Hematopoietic multipotent progenitor cell treated with erythropoietin and hydrocortisone succinate and interleukin-3 and kit ligand, for 4 days (in vitro differentiated cells): Measurements from ENCODE around the gene NACC2.

Source experiments
- DNase-seq: peaks from one replicate; pipeline ENCODE4 v3.0.0-alpha.2; 2015

NACC2 gene

DNA sequence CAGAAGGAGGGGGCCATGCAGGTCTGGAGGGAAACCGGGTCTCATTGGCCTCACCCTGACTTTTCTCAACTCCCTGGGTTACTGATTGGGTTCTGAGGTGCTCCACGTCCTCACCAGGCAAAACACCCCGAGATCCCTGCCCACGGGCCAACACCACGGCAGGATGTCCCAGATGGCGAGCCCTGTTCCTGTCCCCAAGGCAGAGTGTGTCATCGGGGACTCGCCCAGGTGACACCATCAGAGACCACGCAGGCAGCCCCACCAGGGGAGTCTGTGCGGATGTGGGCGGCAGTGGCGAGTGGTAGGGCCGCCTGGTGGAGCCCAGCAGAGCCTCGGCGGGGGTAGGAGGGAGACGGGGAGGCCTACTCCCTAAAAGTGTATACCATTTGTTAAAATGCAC is 74.9 kb downstream of the NACC2 start:
- DNase-seq = no peak

DNA sequence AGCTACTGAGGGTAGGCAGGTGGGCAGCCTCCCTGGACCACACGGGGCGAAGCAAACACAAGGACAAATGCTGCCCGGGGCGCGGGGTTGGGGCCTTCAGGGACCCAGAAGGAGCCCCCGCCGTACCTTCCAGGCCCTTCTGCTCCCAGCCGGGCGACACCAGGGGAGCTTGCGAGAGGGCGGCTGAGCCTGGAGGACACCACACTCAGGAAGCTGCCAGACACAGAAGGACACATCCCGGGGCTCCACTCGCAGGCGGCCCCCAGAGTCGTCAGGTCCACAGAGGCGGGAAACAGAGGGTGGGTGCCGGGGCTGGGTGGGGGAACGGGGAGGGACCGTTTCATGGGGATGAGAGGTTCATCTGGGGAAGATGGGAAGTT is 75.4 kb downstream of the NACC2 start:
- no peak for DNase-seq

GRCh38 chr9:136019041-136019680 is 75.9 kb downstream of the NACC2 start:
- no peak for DNase-seq

DNA sequence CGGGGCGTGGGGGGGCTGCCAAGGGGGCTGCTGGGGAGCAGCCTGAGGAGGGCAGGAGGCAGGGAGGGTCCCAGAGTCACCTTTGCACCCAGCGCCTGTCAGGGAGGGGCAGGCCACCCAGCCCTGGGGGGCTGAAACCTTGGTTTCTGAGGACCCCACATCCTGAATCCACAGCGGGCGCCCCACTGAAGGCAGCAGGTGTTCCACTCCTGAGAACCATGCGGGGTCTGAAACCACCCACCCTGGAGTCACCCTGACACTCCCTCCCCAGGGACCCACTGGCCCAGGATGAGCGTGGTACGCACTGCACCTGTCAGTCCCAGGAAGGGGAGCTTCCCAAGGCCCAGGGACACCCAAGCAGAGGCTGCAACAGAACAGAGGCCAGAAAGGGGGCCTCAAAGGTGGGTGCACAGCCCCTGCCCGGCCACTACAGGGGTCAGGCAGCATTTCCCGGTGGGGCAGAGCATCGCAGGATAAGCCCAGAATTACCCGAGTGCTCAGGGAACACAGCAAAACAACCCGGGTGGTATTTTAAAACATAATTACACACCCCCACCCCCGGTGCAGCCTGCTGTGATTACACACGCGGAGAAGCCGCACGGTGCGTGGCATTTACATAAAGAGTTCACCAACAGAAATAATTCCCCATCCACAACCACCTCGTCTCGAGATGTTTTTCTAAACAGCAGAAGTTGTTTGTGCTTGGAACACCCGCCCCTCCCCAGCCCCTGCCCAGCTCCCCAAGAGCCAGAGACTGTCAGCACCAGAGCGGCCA is 76.6 kb downstream of the NACC2 start:
- DNase-seq = no peak

DNA sequence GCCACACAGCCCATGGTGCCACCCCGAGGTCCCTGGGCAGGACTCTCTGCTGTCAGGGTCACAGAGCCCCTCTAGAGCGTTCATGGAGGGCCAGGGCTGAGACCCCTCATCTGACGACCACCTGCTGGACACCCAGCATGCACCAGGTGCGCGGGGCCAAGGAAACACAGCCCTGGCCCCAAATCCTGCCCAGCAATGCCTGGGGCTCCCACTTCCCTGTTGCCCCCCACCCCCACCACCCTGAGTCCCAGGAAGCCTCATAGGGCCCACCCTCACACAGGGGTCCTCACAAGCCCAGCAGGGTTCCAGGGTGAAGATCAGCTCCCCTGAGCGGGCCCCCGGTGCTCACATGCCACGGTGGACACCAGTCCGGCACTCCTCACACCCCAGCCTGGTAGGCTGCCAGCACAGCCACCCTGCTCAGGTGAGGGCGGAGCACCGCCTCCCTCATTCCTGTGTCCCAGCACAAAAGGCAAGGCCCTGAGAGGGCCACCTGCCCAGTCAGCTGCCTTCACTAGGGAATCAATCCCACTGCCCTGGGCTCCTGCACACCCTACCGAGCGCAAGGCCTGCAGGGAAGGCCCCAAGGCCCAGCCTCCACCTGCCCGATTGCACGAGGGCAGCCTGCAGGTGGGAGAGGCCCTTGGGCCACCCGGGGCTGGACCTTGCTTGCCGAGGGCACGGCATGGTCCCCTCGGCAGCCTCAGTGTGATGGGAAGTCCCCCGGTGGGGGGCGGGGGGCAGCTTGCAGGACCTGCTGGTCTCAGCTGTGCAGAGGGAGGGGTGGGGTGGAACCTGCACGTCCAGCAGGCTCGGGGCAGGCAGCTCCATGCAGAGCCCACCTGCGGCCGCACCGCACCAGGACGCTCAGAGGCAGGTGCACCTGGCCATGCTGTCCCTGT is 77.5 kb downstream of the NACC2 start:
- no peak for DNase-seq

DNA sequence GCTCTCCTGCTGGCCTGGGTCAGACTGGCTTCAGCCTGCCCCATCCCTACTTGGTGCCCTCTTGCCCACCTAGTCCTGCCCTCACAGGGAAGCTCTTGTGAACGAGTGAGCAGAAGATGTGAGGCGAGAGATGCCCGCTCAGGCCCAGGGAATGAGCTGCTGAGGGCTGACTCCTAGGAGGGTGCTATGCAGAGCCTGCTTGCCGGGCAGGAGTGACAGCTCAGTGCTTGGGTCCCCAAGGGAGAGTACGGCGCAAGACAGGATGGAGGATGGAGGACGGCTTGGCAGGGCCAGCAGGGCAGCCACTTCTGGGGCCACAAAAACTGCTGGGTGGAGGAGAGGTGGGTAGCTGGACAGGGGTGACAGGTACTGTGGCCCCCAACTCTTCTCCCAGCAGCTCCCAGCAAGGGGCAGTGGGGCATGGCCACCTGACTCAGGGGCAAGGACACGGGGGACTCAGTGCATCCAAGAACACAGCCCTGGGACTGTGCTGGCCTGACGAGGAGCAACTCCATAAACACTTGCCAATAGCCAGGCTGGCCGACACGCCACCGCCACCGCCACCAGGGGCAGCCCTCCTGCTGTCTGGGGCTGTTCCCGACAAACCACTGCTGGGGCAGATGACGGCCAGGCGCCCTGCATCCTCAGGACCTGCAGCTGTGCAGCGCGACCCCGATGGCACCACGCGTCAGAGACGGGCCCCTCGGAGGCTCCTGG is 78.4 kb downstream of the NACC2 start:
- DNase-seq = no peak

GRCh38 chr9:136015656-136016571 is 79.2 kb downstream of the NACC2 start:
- no peak for DNase-seq

- no peak for DNase-seq
Measured at GRCh38 chr9:136014924-136015633, 80.0 kb downstream of the NACC2 start.

GRCh38 chr9:136014147-136014923 is 80.8 kb downstream of the NACC2 start:
- DNase-seq = no peak

DNA sequence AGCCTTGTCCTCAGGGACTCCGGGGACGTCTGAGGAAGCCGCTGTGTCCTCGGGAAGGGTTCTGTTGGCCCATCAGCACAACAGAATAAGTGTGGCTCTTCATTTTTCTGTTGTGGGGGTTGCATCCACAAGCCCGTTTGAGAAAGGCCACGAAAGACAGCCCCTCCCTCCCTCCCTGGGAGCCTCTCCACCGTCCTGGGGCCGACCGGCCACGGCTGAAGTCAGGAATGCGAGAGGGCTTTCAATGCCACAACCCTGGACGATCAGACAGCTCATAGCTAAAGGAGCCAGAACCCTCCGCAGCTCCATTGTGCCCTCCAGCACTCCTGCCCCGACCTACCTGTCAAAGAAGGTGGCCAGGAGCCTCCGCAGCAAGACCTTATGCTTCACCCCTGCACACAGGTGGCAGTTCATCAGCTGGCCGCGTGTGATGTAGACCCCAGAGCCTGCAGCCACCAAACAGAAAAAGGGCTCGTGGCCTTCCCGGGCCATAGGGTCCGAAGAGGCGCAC is 81.5 kb downstream of the NACC2 start:
- no peak for DNase-seq

GRCh38 chr9:136013116-136013515 is 82.0 kb downstream of the NACC2 start:
- no peak for DNase-seq

- DNase-seq = no peak
Measured at GRCh38 chr9:136012651-136013050, 82.4 kb downstream of the NACC2 start.

GRCh38 chr9:136011703-136012496 is 83.2 kb downstream of the NACC2 start:
- DNase-seq = no peak

DNA sequence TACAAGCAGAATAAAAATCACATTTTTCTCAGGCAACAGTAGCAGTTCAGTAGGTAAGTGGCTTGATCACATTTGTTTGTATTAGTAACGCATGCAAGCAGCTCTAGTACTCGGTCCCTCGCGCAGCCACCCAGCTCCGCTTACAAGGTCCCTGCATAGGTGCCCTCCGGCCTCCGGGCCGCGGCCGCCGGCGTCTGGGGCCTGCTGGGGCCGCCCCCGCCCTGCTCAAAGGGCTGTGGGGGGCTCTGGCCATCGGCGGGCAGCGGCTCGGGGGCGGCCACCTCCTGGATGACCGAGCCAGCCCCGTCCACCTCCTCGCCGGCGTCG is 83.8 kb downstream of the NACC2 start:
- DNase-seq = no peak

DNA sequence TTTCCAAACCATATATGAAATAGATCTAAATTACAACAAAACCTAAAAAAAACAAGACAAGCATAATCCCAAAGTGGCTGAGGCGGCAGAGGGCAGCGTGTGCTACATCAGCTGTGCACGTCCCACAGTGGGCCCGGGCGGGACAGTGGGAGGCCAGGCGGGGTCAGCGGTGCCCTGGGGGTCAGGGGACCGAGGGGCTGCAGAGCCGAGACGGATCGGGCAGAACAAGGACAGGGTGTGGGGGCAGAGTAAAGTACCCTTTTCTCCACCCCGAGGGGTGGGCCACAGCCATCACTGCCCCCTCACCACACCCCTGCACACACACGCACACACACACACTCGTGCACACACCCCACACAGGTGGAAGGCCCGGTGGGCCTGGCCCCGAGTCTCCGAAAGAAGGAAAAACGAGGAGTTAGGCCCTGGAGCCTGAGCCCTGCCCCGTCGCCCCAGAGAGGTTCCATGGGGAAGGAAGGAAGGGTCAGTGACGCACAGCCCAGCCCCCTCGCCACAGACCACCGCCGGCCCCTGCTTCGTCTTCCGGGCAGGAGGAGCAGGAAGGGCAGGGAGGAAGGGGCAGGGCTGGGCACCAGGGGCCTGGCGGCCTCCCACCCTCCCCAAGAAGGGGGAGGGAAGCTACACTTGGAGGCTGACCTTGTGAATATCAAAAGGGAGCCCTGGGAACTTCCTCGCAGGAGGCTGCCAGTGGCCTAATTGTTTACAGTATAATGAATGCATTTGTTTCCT is 84.3 kb downstream of the NACC2 start:
- no peak for DNase-seq

DNA sequence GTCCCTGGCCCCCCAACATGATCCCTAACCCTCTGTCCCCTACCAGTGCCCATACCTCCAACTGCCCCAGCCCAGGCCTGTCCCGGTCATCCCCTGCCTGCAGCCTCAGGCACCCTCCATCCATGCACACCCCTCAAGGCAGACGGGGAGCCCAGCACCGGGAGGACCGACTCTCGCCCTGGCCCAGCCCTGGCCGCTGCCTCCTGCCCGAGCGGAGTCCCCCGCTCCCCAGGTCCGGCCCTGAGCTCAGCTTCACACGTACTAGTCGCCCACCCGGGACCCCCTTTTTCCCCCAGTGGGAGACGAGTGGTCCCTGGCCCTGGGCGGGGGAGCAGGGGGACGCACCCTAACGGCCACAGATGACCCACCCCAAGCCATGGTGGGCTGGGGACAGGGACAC is 84.9 kb downstream of the NACC2 start:
- DNase-seq = no peak

- DNase-seq = no peak
Measured at GRCh38 chr9:136009516-136009915, 85.6 kb downstream of the NACC2 start.

DNA sequence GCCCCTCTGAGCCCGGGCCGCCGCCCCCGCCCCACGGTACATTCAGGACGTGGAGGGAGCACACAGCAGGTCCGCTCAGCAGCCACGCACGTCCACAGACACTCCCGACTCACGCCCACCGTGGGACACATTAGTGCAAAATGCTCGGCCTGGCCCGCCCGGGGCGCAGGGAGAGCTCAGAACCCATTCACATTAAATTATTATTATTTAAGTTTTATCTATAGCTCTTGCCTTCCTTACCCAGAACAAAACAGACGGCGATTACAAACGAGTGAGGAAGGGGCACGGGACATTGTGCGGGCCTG is 86.4 kb downstream of the NACC2 start:
- no peak for DNase-seq
